ENCODE measurements around the gene SCN1B.

The SCN1B gene

DNA sequence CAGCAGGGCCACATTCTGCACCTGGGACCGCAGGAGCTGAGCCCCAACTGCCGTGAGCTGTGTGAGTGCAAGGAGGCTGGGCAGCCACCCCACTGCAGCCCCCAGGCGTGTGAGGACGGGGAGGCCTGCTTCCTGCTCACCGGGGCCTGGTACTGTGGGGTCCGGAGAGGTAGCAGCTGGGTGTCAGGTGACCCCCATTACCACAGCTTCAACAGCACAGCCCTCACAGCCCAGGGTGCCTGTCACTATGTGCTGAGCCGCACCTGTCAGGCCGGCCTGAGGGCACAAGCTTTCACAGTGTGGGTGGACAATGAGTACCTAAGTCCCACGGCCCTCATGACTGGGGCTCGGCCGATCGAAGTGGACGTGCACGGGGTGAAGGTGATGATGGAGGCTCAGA is 49.6 kb downstream of the SCN1B start:
- Histone ChIP-seq H3K27me3 (ENCODE audit: insufficient read depth, low read depth, severe bottlenecking) (no peaks in the 10 kb centered on the region), H3K9me3 (ENCODE audit: severe bottlenecking) (peaks cover 13% of the 10 kb centered on the region), H3K36me3 (no peaks in the 10 kb centered on the region), H3K4me3 (ENCODE audit: low read depth, low read length) (no peak overlapping the region), H3K27ac (no peak overlapping the region)
- no peak for DNase-seq
- TF ChIP-seq, protein P1, sequence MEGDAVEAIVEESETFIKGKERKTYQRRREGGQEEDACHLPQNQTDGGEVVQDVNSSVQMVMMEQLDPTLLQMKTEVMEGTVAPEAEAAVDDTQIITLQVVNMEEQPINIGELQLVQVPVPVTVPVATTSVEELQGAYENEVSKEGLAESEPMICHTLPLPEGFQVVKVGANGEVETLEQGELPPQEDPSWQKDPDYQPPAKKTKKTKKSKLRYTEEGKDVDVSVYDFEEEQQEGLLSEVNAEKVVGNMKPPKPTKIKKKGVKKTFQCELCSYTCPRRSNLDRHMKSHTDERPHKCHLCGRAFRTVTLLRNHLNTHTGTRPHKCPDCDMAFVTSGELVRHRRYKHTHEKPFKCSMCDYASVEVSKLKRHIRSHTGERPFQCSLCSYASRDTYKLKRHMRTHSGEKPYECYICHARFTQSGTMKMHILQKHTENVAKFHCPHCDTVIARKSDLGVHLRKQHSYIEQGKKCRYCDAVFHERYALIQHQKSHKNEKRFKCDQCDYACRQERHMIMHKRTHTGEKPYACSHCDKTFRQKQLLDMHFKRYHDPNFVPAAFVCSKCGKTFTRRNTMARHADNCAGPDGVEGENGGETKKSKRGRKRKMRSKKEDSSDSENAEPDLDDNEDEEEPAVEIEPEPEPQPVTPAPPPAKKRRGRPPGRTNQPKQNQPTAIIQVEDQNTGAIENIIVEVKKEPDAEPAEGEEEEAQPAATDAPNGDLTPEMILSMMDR (IDR thresholded peaks at IDR 0.05; ENCODE audit: low read depth, low read length): no peak

DNA sequence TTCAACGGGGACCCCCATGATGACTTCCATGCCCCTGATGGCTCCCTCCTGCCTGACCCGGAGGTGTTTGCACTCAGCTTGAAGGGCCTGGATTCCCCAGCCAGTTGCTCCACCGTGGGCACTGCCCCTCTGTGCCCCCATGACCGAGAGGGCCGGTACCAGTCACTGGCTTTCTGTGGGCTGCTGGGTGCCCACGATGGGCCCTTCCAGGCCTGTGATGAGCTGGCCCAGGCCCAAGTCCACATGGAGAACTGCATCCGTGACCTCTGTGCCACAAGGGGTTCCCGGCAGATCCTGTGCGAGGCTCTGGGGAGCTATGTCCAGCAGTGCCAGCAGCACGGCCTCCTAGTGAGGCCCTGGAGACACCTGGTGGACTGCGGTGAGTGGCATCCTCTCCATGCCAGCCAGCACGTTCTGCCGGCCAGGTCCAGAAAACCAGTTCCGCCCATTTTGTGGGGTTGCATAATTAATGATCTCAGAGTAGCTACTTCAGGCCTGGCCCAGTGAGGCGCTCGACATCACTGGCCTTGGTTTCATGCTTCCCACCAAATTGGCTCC is 50.4 kb downstream of the SCN1B start:
- TF ChIP-seq, protein P1 (IDR thresholded peaks at IDR 0.05; ENCODE audit: low read depth, low read length): no peak
- no peaks in the 10 kb centered on the region for H3K27me3 ChIP-seq (ENCODE audit: insufficient read depth, low read depth, severe bottlenecking)
- no peak for DNase-seq
- H3K4me3 ChIP-seq (ENCODE audit: low read depth, low read length): no peak overlapping the region
- no peaks in the 10 kb centered on the region for H3K36me3 ChIP-seq
- peaks cover 13% of the 10 kb centered on the region for H3K9me3 ChIP-seq (ENCODE audit: severe bottlenecking)
- no peak overlapping the region for H3K27ac ChIP-seq

DNA sequence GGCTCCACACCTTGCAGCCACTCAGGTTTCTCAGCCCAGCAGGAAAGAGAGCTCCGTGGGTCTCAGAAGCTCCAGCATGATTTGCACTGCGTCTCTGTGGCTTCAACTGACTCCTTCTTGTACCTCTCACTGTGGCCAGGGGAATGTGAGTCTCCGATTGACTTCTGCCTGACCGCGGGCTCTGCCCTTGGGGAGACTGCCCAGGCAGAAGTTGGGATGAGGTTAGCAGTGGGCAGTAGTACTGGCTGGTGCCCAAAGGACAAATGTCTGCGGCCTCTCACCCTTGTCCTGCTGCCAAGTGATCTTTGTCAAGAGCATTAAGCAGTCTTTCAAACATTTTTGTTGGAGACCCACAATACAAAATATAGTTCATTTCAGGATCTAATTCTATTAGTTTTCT is 50.9 kb downstream of the SCN1B start:
- no peak for DNase-seq
- H3K27ac ChIP-seq: no peak overlapping the region

DNA sequence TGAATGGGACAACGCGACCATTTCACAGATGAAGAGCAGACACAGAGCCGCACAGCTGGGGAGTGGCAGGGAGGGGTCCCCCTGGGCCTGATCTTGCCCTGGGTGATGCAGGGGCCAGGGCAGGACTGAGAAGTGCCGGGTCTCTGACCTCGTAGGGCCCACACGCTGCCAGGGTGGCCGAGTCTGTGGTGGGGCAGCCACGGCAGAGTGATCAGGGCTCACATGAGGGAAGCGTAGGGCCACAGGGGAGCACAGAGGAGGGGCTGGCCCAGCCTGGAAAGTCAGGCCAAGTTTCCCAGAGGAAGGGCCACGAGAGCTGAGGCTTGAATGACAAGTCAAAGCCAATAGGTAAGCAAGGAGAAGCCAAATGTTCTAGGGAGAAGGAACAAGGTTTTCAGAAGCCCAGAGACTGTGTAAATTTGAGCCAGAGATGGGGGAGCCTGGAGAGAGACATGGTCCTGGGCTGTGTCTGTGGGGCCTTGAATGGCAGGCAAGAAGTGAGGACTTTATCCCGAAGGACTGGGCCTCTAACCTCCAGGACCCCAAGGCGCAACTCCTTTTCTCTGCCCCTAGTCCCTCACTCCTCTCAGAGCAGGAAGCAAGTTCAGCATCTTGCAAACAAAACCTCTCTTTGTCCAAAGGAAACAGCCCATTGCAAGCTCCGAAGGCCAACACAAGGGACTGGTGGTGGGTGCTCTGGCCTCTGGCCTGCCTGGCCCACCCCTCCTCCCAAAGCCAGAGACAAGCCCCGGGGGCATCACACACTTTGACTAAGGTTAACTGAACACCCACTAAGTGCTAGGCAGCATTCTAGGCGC is 53.6 kb downstream of the SCN1B start:
- no peak overlapping the region for H3K4me3 ChIP-seq (ENCODE audit: low read depth, low read length)

More for the DNA sequence above, 50.9 kb downstream of the SCN1B start:
- no peaks in the 10 kb centered on the region for H3K27me3 ChIP-seq (ENCODE audit: insufficient read depth, low read depth, severe bottlenecking)
- no peaks in the 10 kb centered on the region for H3K36me3 ChIP-seq
- no peak overlapping the region for H3K4me3 ChIP-seq (ENCODE audit: low read depth, low read length)
- H3K9me3 ChIP-seq (ENCODE audit: severe bottlenecking): peaks cover 13% of the 10 kb centered on the region
- TF ChIP-seq, protein P1 (IDR thresholded peaks at IDR 0.05; ENCODE audit: low read depth, low read length): no peak

DNA sequence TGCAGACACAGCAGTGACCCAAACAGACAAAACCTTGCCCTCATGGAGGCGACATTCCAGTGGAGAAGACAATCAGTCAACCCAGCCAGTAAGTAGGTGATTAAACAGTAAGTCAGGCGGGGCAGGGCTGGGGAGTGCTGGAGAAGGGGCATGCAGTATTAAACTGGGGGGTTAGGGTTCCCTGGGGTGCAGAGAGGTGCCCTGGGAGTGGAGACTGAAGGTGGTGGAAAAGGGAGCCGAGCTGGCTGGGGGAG is 54.2 kb downstream of the SCN1B start:
- no peaks in the 10 kb centered on the region for H3K36me3 ChIP-seq
- no peaks in the 10 kb centered on the region for H3K27me3 ChIP-seq (ENCODE audit: insufficient read depth, low read depth, severe bottlenecking)
- DNase-seq: no peak
- H3K27ac ChIP-seq: no peak overlapping the region
- TF ChIP-seq, protein P1 (IDR thresholded peaks at IDR 0.05; ENCODE audit: low read depth, low read length): no peak
- H3K4me3 ChIP-seq (ENCODE audit: low read depth, low read length): no peak overlapping the region
- peaks cover 13% of the 10 kb centered on the region for H3K9me3 ChIP-seq (ENCODE audit: severe bottlenecking)

More for the DNA sequence above, 53.6 kb downstream of the SCN1B start:
- no peak for DNase-seq
- H3K27me3 ChIP-seq (ENCODE audit: insufficient read depth, low read depth, severe bottlenecking): no peaks in the 10 kb centered on the region
- no peaks in the 10 kb centered on the region for H3K36me3 ChIP-seq
- H3K9me3 ChIP-seq (ENCODE audit: severe bottlenecking): peaks cover 13% of the 10 kb centered on the region
- no peak overlapping the region for H3K27ac ChIP-seq
- TF ChIP-seq, protein P1 (IDR thresholded peaks at IDR 0.05; ENCODE audit: low read depth, low read length): no peak

Measured in WERI-Rb-1 (cell line).